ENCODE data around the gene TUBB1. TPM values are rescaled to one million over a fixed set of nuclear protein-coding genes. Genes with fewer than 3 reads are reported as not detected.

The TUBB1 gene
- total and polyA plus RNA-seq, 2 of the 13 experiments (the other 11 are each of a cell fraction or from before 2014, with no cell fraction given) = 0.11 to 57.6 TPM

DNA sequence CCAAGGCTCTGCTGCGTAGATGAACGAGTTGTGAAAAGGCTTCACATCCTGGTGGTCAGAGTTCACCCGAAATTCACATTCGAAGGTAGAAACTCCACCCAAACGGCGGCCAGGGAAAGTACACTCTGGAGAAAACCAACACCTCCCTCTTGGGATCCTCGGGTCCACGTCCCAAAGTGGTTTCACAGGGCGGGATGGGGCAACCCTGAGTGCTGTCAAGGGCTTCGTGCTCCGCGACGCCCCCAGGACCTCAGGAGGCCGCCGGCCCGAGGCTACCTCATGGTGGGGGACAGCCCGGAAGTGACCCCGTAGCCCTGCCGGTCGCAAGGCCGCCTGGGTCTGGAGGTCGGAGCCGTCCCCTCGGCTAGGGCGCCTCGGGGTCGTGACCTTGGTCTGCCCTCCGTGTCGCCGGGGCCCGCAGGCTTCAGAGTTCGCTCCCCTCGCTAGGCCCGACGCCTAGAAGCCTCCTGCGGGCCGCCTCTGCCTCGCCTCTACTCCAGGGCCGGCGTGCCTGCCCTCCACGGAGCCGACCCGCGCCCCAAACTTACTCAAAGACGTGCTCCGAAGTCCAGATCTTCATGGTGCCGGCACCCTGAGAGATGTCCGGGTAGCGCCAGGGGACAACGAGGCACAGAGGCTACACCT lies 23.0 kb downstream of the TUBB1 start, which contains the start of gene PRELID3B (continued):
- TF ChIP-seq TCF7 (IDR thresholded peaks at IDR 0.05; ENCODE audit: low read depth) = no peak
- TF ChIP-seq, protein P1, sequence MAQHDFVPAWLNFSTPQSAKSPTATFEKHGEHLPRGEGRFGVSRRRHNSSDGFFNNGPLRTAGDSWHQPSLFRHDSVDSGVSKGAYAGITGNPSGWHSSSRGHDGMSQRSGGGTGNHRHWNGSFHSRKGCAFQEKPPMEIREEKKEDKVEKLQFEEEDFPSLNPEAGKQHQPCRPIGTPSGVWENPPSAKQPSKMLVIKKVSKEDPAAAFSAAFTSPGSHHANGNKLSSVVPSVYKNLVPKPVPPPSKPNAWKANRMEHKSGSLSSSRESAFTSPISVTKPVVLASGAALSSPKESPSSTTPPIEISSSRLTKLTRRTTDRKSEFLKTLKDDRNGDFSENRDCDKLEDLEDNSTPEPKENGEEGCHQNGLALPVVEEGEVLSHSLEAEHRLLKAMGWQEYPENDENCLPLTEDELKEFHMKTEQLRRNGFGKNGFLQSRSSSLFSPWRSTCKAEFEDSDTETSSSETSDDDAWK (CRISPR knock-in tag; IDR thresholded peaks at IDR 0.05) = no peak
- no peak for TF ChIP-seq SPEN (CRISPR knock-in tag; IDR thresholded peaks at IDR 0.05; ENCODE audit: low read depth)
- TF ChIP-seq ZNF674 (CRISPR knock-in tag; IDR thresholded peaks at IDR 0.05; ENCODE audit: low read depth) = no peak
- TF ChIP-seq CENPX (CRISPR knock-in tag; IDR thresholded peaks at IDR 0.05) = no peak
- TF ChIP-seq, protein P2, sequence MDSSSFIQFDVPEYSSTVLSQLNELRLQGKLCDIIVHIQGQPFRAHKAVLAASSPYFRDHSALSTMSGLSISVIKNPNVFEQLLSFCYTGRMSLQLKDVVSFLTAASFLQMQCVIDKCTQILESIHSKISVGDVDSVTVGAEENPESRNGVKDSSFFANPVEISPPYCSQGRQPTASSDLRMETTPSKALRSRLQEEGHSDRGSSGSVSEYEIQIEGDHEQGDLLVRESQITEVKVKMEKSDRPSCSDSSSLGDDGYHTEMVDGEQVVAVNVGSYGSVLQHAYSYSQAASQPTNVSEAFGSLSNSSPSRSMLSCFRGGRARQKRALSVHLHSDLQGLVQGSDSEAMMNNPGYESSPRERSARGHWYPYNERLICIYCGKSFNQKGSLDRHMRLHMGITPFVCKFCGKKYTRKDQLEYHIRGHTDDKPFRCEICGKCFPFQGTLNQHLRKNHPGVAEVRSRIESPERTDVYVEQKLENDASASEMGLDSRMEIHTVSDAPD (CRISPR knock-in tag; IDR thresholded peaks at IDR 0.05) = no peak
- TF ChIP-seq POLR2AphosphoS5 (IDR thresholded peaks at IDR 0.05; ENCODE audit: low read depth, low read length) = peak; percentile 30; the same call in 1 of the 2 replicates
- TF ChIP-seq STAT5B (CRISPR knock-in tag; IDR thresholded peaks at IDR 0.05) = no peak
- TF ChIP-seq, protein P3, sequence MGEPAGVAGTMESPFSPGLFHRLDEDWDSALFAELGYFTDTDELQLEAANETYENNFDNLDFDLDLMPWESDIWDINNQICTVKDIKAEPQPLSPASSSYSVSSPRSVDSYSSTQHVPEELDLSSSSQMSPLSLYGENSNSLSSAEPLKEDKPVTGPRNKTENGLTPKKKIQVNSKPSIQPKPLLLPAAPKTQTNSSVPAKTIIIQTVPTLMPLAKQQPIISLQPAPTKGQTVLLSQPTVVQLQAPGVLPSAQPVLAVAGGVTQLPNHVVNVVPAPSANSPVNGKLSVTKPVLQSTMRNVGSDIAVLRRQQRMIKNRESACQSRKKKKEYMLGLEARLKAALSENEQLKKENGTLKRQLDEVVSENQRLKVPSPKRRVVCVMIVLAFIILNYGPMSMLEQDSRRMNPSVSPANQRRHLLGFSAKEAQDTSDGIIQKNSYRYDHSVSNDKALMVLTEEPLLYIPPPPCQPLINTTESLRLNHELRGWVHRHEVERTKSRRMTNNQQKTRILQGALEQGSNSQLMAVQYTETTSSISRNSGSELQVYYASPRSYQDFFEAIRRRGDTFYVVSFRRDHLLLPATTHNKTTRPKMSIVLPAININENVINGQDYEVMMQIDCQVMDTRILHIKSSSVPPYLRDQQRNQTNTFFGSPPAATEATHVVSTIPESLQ (CRISPR knock-in tag; conservative IDR thresholded peaks at IDR 0.05) = no peak
- peak; percentile 70; the same call in 1 of the 2 replicates for TF ChIP-seq ZNF263 (CRISPR knock-in tag; IDR thresholded peaks at IDR 0.05)
- TF ChIP-seq ZNF136 (CRISPR knock-in tag; IDR thresholded peaks at IDR 0.05; ENCODE audit: low read depth) = no peak
- TF ChIP-seq MAFK (conservative IDR thresholded peaks at IDR 0.05 in 1 of 2, IDR thresholded peaks at IDR 0.05 in 1 of 2; ENCODE audit: low read length in 2 of 2) = no peak
- TF ChIP-seq ZNF326 (CRISPR knock-in tag; IDR thresholded peaks at IDR 0.05; ENCODE audit: borderline replicate concordance) = no peak
- TF ChIP-seq, protein P4, sequence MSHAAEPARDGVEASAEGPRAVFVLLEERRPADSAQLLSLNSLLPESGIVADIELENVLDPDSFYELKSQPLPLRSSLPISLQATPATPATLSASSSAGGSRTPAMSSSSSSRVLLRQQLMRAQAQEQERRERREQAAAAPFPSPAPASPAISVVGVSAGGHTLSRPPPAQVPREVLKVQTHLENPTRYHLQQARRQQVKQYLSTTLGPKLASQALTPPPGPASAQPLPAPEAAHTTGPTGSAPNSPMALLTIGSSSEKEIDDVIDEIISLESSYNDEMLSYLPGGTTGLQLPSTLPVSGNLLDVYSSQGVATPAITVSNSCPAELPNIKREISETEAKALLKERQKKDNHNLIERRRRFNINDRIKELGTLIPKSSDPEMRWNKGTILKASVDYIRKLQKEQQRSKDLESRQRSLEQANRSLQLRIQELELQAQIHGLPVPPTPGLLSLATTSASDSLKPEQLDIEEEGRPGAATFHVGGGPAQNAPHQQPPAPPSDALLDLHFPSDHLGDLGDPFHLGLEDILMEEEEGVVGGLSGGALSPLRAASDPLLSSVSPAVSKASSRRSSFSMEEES (CRISPR knock-in tag; IDR thresholded peaks at IDR 0.05) = no peak; the same call in 1 of the 2 replicates
- no peak for TF ChIP-seq ZNF20 (CRISPR knock-in tag; IDR thresholded peaks at IDR 0.05)
- no peak; the same call in 1 of the 2 replicates for TF ChIP-seq RXRA (CRISPR knock-in tag; IDR thresholded peaks at IDR 0.05)
- no peak for TF ChIP-seq HOXA9 (CRISPR knock-in tag; IDR thresholded peaks at IDR 0.05; ENCODE audit: borderline replicate concordance)
- TF ChIP-seq RFXANK (CRISPR knock-in tag; IDR thresholded peaks at IDR 0.05) = no peak
- no peak for TF ChIP-seq HMGA1 (CRISPR knock-in tag; conservative IDR thresholded peaks at IDR 0.05)
- TF ChIP-seq ZNF121 (CRISPR knock-in tag; IDR thresholded peaks at IDR 0.05) = no peak
- TF ChIP-seq TGIF2 (CRISPR knock-in tag; IDR thresholded peaks at IDR 0.05) = no peak; the same call in 1 of the 2 replicates
- TF ChIP-seq, protein P5, sequence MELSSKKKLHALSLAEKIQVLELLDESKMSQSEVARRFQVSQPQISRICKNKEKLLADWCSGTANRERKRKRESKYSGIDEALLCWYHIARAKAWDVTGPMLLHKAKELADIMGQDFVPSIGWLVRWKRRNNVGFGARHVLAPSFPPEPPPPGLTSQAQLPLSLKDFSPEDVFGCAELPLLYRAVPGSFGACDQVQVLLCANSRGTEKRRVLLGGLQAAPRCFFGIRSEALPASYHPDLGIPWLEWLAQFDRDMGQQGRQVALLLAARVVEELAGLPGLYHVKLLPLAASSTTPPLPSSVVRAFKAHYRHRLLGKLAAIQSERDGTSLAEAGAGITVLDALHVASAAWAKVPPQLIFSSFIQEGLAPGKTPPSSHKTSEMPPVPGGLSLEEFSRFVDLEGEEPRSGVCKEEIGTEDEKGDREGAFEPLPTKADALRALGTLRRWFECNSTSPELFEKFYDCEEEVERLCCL (CRISPR knock-in tag; IDR thresholded peaks at IDR 0.05; ENCODE audit: borderline replicate concordance) = no peak
- peak; percentile 65; the same call in 1 of the 2 replicates for TF ChIP-seq ZKSCAN5 (CRISPR knock-in tag; IDR thresholded peaks at IDR 0.05)
